HCT116 (cell line): ENCODE data around the gene ALPP. TPM values are rescaled to one million over a fixed set of nuclear protein-coding genes. Genes with fewer than 3 reads are reported as not detected.

Source experiments
- ATAC-seq: fragments of 200-7000 bp; cut with Tn5 transposase; 2 replicates; pipeline ENCODE4 v1.9.1; 2020; ENCODE audit warnings: mild to moderate bottlenecking, moderate library complexity
- BruUV-seq: library from RNA; stranded (reverse); fragments of 400-500 nt; replicated peaks from 2 replicates; lab custom pipeline; 2021; lab: Mats Ljungman, UMichigan
- CTCF ChIA-PET: fragments of 300-600 bp; sonication (Branson Sonifier 250); formaldehyde crosslinking; loops from one replicate; lab custom pipeline; 2021; ENCODE audit warnings: antibody characterized with exemption; lab: Charles Lee
- POLR2A ChIA-PET: fragments of 300-600, 350-600 bp; sonication (Branson Sonifier 250); formaldehyde crosslinking; loops from one replicate; lab custom pipeline; 2021; ENCODE audit warnings: antibody characterized with exemption; lab: Charles Lee
- RAD21 ChIA-PET, 2 experiments: fragments of 300-600 bp; sonication (Branson Sonifier 250); formaldehyde crosslinking; loops; one replicate each; lab custom pipeline; 2023; ENCODE audit warnings: low total read pairs in 2 of 2; ENCODE audit not compliant: uncharacterized antibody in 2 of 2, unreplicated experiment in 2 of 2, low non-redundant PET in 1 of 2; lab: Charles Lee
- DNase-seq: peaks from one replicate; pipeline ENCODE4 v3.0.0-alpha.2; 2010; ENCODE audit warnings: low read depth, low spot score
- H2AFZ ChIP-seq: fragments of 200-600 bp; shearing (Covaris generic), sonication (generic); 2 replicates; pipeline ENCODE4 v1.6.1; 2017; ENCODE audit warnings: low read depth, mixed run types, mixed read lengths, antibody characterized with exemption, low read length; ENCODE audit not compliant: poor library complexity, severe bottlenecking
- H3K27ac ChIP-seq: 2 replicates; pipeline ENCODE4 v1.5.1; 2012; ENCODE audit warnings: low read depth, low read length
- H3K27me3 ChIP-seq: fragments of 200-600 bp; sonication (generic); 2 replicates; pipeline ENCODE4 v1.6.1; 2016; ENCODE audit warnings: mixed run types, low read length, mixed read lengths; ENCODE audit not compliant: insufficient read depth
- H3K36me3 ChIP-seq, 2 experiments: fragments of 200-500 bp in 1 of 2; fragments of 200-600 bp in 1 of 2; sonication (Bioruptor generic) in 1 of 2; sonication (generic) in 1 of 2; 2 replicates each; pipeline versions ENCODE4 v1.5.1 to v1.6.1; 2014 to 2016; ENCODE audit warnings: low read length in 2 of 2, inconsistent platforms in 1 of 2, mixed read lengths in 1 of 2, mixed run types in 1 of 2; ENCODE audit not compliant: insufficient read depth in 2 of 2, control insufficient read depth in 1 of 2
- H3K4me1 ChIP-seq, 2 experiments: fragments of 200-600 bp in 1 of 2; sonication (generic) in 1 of 2; 2 replicates each; pipeline versions ENCODE4 v1.5.1 to v1.6.1; 2012 to 2017; ENCODE audit warnings: low read length in 2 of 2, inconsistent platforms in 1 of 2, mild to moderate bottlenecking in 1 of 2, mixed read lengths in 1 of 2, mixed run types in 1 of 2, moderate library complexity in 1 of 2; ENCODE audit not compliant: insufficient read depth in 2 of 2, control insufficient read depth in 1 of 2
- H3K4me2 ChIP-seq: fragments of 200-600 bp; sonication (generic); 2 replicates; pipeline ENCODE4 v1.6.1; 2017; ENCODE audit warnings: mixed run types, low read length, mixed read lengths
- H3K4me3 ChIP-seq, 2 experiments: fragments of 200-600 bp in 1 of 2; sonication (generic) in 1 of 2; replicated peaks in 1 of 2; 2 replicates each; pipeline ENCODE4 v1.5.1; 2011 to 2016; ENCODE audit warnings: low read length in 2 of 2, control low read depth in 1 of 2, low read depth in 1 of 2, mild to moderate bottlenecking in 1 of 2, mixed read lengths in 1 of 2, mixed run types in 1 of 2
- H3K79me2 ChIP-seq: fragments of 200-600 bp; sonication (generic); 2 replicates; pipeline ENCODE4 v1.6.1; 2017; ENCODE audit warnings: mild to moderate bottlenecking, mixed run types, low read length, moderate library complexity, mixed read lengths; ENCODE audit not compliant: insufficient read depth
- H3K9ac ChIP-seq: fragments of 200-600 bp; sonication (generic); 2 replicates; pipeline ENCODE4 v1.6.1; 2016; ENCODE audit warnings: low read length, mixed read lengths
- H3K9me2 ChIP-seq: fragments of 200-600 bp; sonication (generic), shearing (Covaris generic); 2 replicates; pipeline ENCODE4 v1.6.1; 2017; ENCODE audit warnings: mixed run types, mild to moderate bottlenecking, moderate library complexity; ENCODE audit not compliant: insufficient read depth
- H3K9me3 ChIP-seq, 2 experiments: fragments of 200-500 bp in 1 of 2; fragments of 200-600 bp in 1 of 2; sonication (Bioruptor generic) in 1 of 2; sonication (generic) in 1 of 2; 2 replicates each; pipeline ENCODE4 v1.6.1; 2014 to 2017; ENCODE audit warnings: low read length in 2 of 2, mixed read lengths in 2 of 2, inconsistent platforms in 1 of 2, low read depth in 1 of 2, mild to moderate bottlenecking in 1 of 2, mixed run types in 1 of 2, moderate library complexity in 1 of 2; ENCODE audit not compliant: control insufficient read depth in 1 of 2, insufficient read depth in 1 of 2
- H4K20me1 ChIP-seq: fragments of 200-600 bp; sonication (generic), shearing (Covaris generic); 2 replicates; pipeline ENCODE4 v1.6.1; 2017; ENCODE audit warnings: mixed run types, mild to moderate bottlenecking, moderate library complexity; ENCODE audit not compliant: insufficient read depth
- CBX3 ChIP-seq: IDR thresholded peaks from 2 replicates; pipeline ENCODE4 v1.6.1; 2012; ENCODE audit warnings: low read depth
- EGR1 ChIP-seq: IDR thresholded peaks from 2 replicates; pipeline ENCODE4 v1.6.1; 2012; ENCODE audit warnings: low read depth
- ELF1 ChIP-seq: IDR thresholded peaks from 2 replicates; pipeline ENCODE4 v1.6.1; 2012; ENCODE audit warnings: low read depth, borderline replicate concordance
- EZH2phosphoT487 ChIP-seq: fragments of 200-600 bp; IDR thresholded peaks from 2 replicates; pipeline ENCODE4 v1.6.1; 2018; ENCODE audit warnings: antibody characterized with exemption, borderline replicate concordance
- FOSL1 ChIP-seq: IDR thresholded peaks from 2 replicates; pipeline ENCODE4 v1.6.1; 2012; ENCODE audit warnings: low read depth
- POLR2AphosphoS5 ChIP-seq: IDR thresholded peaks from 2 replicates; pipeline ENCODE4 v1.6.1; 2011; ENCODE audit warnings: mild to moderate bottlenecking, low read depth, low read length, moderate library complexity
- RAD21 ChIP-seq: IDR thresholded peaks from 2 replicates; pipeline ENCODE4 v1.6.1; 2012; ENCODE audit warnings: low read depth, mild to moderate bottlenecking
- SIN3A ChIP-seq: IDR thresholded peaks from 2 replicates; pipeline ENCODE4 v1.6.1; 2012; ENCODE audit warnings: low read depth
- SP1 ChIP-seq: IDR thresholded peaks from 2 replicates; pipeline ENCODE4 v1.6.1; 2012; ENCODE audit warnings: low read depth
- SRF ChIP-seq: IDR thresholded peaks from 2 replicates; pipeline ENCODE4 v1.6.1; 2012; ENCODE audit warnings: low read depth
- TCF7L2 ChIP-seq: IDR thresholded peaks from 2 replicates; pipeline ENCODE4 v1.7.0; 2011; ENCODE audit warnings: borderline replicate concordance, inconsistent platforms; ENCODE audit not compliant: insufficient read depth, insufficient read length; ENCODE audit errors: extremely low read depth
- YY1 ChIP-seq: IDR thresholded peaks from 2 replicates; pipeline ENCODE4 v1.6.1; 2011; ENCODE audit warnings: low read length, low read depth, moderate library complexity, mild to moderate bottlenecking; ENCODE audit not compliant: insufficient replicate concordance; ENCODE audit errors: extremely low read depth
- ZFX ChIP-seq: fragments of 450-650 bp; IDR thresholded peaks from 2 replicates; pipeline ENCODE4 v1.6.1; 2017
- ZNF274 ChIP-seq: fragments of 200-500 bp; sonication (Bioruptor generic); IDR thresholded peaks from 2 replicates; pipeline ENCODE4 v1.6.1; 2014; ENCODE audit warnings: mild to moderate bottlenecking, low read depth, low read length, inconsistent platforms
- intact Hi-C: fragments of 100-400 bp; cut with micrococcal nuclease; formaldehyde crosslinking; loops from 2 replicates; pipeline ENCODE4 v1.10.0; 2022
- total RNA-seq: library from RNA; stranded (reverse); gene quantifications from one replicate; pipeline ENCODE4 v1.2.1, GENCODE V29; 2021; ENCODE audit not compliant: unreplicated experiment
- TF ChIP-seq, protein P1 (sequence below), 3 experiments: fragments of 200-600 bp in 1 of 3; sonication (generic) in 1 of 3; IDR thresholded peaks in 2 of 3; conservative IDR thresholded peaks in 1 of 3; 2 replicates each; pipeline ENCODE4 v1.5.1; 2012 to 2017; ENCODE audit warnings: low read depth in 2 of 3, low read length in 2 of 3, antibody characterized with exemption in 1 of 3, borderline replicate concordance in 1 of 3, control low read depth in 1 of 3, mild to moderate bottlenecking in 1 of 3, mixed read lengths in 1 of 3, mixed run types in 1 of 3, moderate library complexity in 1 of 3; ENCODE audit not compliant: insufficient read depth in 1 of 3
- TF ChIP-seq, protein P2 (sequence below): IDR thresholded peaks from 2 replicates; pipeline ENCODE4 v1.6.1; 2012
- TF ChIP-seq, protein P3 (sequence below): IDR thresholded peaks from 2 replicates; pipeline ENCODE4 v1.6.1; 2012
- TF ChIP-seq, protein P4 (sequence below): IDR thresholded peaks from 2 replicates; pipeline ENCODE4 v1.6.1; 2011; ENCODE audit warnings: mild to moderate bottlenecking, low read length, moderate library complexity; ENCODE audit not compliant: insufficient replicate concordance; ENCODE audit errors: extremely low read depth

The ALPP gene
- total RNA-seq, 1 experiment from 2014 or later = 0.34 TPM

DNA sequence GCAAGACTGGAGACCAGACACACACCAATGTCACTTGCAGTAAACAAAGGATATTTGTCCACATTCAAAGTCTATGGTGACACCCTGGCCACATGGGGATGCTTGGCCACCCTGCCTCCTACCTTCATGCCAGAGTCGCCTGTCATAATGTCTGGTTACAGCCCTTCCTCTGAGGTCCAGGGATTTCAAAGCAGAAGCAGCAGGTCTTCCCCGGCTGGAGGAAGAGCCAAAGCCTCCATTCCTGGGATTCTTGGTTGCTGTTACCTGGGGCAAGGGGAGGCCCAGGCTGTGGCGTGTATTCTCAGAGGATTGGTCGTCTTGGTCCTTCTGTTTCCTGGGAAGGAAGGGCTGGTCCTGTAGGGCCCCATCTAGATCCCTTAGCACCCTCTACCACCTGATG lies 2.3 kb upstream of the ALPP start:
- Histone ChIP-seq H3K9me2 (no peaks in the 10 kb centered on the region), H3K9me3 (no peaks in the 10 kb centered on the region), H3K4me2 (no peak overlapping the region), H3K27me3 (no peaks in the 10 kb centered on the region), H3K79me2 (no peaks in the 10 kb centered on the region), H3K36me3 (no peaks in the 10 kb centered on the region), H4K20me1 (no peaks in the 10 kb centered on the region), H3K4me1 (peaks cover 3 to 10% of the 10 kb centered on the region in 2 experiments; a peak in 3 of 4 replicates), H2AFZ (no peak overlapping the region), H3K27ac (no peak overlapping the region), H3K4me3 (no peak overlapping the region), H3K9ac (no peak overlapping the region)
- no TSS peak for BruUV-seq
- POLR2A ChIA-PET = no interaction called here
- RAD21 ChIA-PET = no interaction called here
- CTCF ChIA-PET = no interaction called here
- intact Hi-C loops = no loop called here
- TF ChIP-seq SIN3A (no peak), CBX3 (no peak), POLR2AphosphoS5 (no peak), TCF7L2 (no peak), YY1 (no peak), ELF1 (no peak), ZNF274 (no peak), EZH2phosphoT487 (no peak), FOSL1 (no peak), RAD21 (no peak), EGR1 (no peak), SP1 (no peak), SRF (no peak), ZFX (no peak)
- TF ChIP-seq, protein P1, sequence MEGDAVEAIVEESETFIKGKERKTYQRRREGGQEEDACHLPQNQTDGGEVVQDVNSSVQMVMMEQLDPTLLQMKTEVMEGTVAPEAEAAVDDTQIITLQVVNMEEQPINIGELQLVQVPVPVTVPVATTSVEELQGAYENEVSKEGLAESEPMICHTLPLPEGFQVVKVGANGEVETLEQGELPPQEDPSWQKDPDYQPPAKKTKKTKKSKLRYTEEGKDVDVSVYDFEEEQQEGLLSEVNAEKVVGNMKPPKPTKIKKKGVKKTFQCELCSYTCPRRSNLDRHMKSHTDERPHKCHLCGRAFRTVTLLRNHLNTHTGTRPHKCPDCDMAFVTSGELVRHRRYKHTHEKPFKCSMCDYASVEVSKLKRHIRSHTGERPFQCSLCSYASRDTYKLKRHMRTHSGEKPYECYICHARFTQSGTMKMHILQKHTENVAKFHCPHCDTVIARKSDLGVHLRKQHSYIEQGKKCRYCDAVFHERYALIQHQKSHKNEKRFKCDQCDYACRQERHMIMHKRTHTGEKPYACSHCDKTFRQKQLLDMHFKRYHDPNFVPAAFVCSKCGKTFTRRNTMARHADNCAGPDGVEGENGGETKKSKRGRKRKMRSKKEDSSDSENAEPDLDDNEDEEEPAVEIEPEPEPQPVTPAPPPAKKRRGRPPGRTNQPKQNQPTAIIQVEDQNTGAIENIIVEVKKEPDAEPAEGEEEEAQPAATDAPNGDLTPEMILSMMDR (IDR thresholded peaks at IDR 0.05 in 2 of 3, conservative IDR thresholded peaks at IDR 0.05 in 1 of 3; ENCODE audit: borderline replicate concordance in 1 of 3, insufficient read depth in 1 of 3, low read depth in 2 of 3, low read length in 2 of 3) = no peak
- TF ChIP-seq, protein P2, sequence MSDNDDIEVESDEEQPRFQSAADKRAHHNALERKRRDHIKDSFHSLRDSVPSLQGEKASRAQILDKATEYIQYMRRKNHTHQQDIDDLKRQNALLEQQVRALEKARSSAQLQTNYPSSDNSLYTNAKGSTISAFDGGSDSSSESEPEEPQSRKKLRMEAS = no peak
- TF ChIP-seq, protein P3, sequence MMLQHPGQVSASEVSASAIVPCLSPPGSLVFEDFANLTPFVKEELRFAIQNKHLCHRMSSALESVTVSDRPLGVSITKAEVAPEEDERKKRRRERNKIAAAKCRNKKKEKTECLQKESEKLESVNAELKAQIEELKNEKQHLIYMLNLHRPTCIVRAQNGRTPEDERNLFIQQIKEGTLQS = no peak
- TF ChIP-seq, protein P4, sequence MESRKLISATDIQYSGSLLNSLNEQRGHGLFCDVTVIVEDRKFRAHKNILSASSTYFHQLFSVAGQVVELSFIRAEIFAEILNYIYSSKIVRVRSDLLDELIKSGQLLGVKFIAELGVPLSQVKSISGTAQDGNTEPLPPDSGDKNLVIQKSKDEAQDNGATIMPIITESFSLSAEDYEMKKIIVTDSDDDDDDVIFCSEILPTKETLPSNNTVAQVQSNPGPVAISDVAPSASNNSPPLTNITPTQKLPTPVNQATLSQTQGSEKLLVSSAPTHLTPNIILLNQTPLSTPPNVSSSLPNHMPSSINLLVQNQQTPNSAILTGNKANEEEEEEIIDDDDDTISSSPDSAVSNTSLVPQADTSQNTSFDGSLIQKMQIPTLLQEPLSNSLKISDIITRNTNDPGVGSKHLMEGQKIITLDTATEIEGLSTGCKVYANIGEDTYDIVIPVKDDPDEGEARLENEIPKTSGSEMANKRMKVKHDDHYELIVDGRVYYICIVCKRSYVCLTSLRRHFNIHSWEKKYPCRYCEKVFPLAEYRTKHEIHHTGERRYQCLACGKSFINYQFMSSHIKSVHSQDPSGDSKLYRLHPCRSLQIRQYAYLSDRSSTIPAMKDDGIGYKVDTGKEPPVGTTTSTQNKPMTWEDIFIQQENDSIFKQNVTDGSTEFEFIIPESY = no peak
- DNase-seq (no peak), ATAC-seq (no peak)
